IPS DF 4.7 (cell line): ENCODE results near the gene GCN1.

ENCODE experiments used
- DNase-seq: peaks from one replicate; pipeline ENCODE4 v3.0.0-alpha.2; 2013; ENCODE audit warnings: low spot score; ENCODE audit errors: extremely low read depth

GCN1 gene

GRCh38 chr12:120121343-120121742 lies 73.2 kb downstream of the GCN1 start:
- DNase-seq, result no peak

GRCh38 chr12:120119271-120119973 lies 75.1 kb downstream of the GCN1 start:
- no peak for DNase-seq

GRCh38 chr12:120118321-120119061 lies 76.0 kb downstream of the GCN1 start:
- DNase-seq, result no peak

GRCh38 chr12:120117961-120118320 lies 76.6 kb downstream of the GCN1 start:
- DNase-seq, result no peak

GRCh38 chr12:120116792-120117651 lies 77.5 kb downstream of the GCN1 start:
- DNase-seq, result no peak

GRCh38 chr12:120116441-120116791 lies 78.1 kb downstream of the GCN1 start, which contains the start of gene RAB35:
Gene RAB35, minus strand, starts transcription at chr12:120116753. Its CDS starts 103 bp downstream, at chr12:120116650.
- no peak for DNase-seq

- no peak for DNase-seq
These were observed 78.6 kb downstream of the GCN1 start for GRCh38 chr12:120115692-120116440.

- DNase-seq, result no peak
These were observed 79.4 kb downstream of the GCN1 start for GRCh38 chr12:120115066-120115465.

- no peak for DNase-seq
These were observed 83.7 kb downstream of the GCN1 start for GRCh38 chr12:120110550-120111501.

GRCh38 chr12:120109570-120110267 lies 84.8 kb downstream of the GCN1 start:
- DNase-seq, result no peak

GRCh38 chr12:120106151-120106550 lies 88.4 kb downstream of the GCN1 start:
- DNase-seq, result no peak

GRCh38 chr12:120103371-120103770 lies 91.1 kb downstream of the GCN1 start:
- no peak for DNase-seq

GRCh38 chr12:120103044-120103338 lies 91.5 kb downstream of the GCN1 start:
- DNase-seq, result no peak

GRCh38 chr12:120102189-120103043 lies 92.1 kb downstream of the GCN1 start:
- no peak for DNase-seq

- no peak for DNase-seq
These were observed 92.9 kb downstream of the GCN1 start for GRCh38 chr12:120101617-120102016.

- DNase-seq, result no peak
These were observed 93.3 kb downstream of the GCN1 start for GRCh38 chr12:120101182-120101581.

- no peak for DNase-seq
These were observed 93.9 kb downstream of the GCN1 start for GRCh38 chr12:120100630-120101029.

- no peak for DNase-seq
These were observed 94.8 kb downstream of the GCN1 start for GRCh38 chr12:120099738-120100137.
